NCI-H526 treated with DMSO at 0.1 percent for 48 hours (cell line): ENCODE results near the gene BMP10.
A peak's percentile ranks its signal among the peaks of the same experiment; 100 is the strongest.

Experiments used
- DNase-seq: peaks from one replicate; lab custom pipeline; 2025; lab: John Stamatoyannopoulos, UW

BMP10 gene, protein sequence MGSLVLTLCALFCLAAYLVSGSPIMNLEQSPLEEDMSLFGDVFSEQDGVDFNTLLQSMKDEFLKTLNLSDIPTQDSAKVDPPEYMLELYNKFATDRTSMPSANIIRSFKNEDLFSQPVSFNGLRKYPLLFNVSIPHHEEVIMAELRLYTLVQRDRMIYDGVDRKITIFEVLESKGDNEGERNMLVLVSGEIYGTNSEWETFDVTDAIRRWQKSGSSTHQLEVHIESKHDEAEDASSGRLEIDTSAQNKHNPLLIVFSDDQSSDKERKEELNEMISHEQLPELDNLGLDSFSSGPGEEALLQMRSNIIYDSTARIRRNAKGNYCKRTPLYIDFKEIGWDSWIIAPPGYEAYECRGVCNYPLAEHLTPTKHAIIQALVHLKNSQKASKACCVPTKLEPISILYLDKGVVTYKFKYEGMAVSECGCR

DNA sequence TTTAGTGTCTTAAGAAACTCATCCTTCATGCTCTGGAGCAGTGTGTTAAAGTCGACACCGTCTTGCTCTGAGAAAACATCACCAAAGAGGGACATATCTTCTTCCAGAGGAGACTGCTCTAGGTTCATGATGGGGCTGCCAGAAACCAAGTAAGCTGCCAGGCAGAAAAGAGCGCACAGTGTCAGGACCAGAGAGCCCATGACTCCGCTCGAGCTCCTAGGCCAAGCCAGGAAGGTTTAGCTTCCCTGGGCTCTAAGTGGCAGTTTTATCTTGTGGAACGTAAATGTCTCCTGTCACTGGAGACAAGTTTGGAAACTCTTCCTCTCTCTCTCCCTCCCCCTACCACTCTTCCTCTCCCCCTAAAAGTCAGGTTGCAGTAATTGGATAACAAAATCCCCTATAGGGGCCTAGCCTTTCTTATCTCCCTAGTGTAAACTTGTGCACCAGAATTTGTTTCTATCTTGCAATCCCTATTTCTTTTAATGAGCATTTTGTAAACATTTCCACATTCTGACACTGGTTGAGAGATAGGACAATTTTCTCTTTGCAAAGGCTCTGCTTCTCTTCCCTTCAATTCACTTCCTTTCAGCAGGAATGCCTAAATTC lies at the start of gene BMP10:
Gene BMP10 (minus strand): TSS at position 239 of the 606 bp plus-strand sequence. CDS start 39 bp downstream, at position 200.
- no peak for DNase-seq

DNA sequence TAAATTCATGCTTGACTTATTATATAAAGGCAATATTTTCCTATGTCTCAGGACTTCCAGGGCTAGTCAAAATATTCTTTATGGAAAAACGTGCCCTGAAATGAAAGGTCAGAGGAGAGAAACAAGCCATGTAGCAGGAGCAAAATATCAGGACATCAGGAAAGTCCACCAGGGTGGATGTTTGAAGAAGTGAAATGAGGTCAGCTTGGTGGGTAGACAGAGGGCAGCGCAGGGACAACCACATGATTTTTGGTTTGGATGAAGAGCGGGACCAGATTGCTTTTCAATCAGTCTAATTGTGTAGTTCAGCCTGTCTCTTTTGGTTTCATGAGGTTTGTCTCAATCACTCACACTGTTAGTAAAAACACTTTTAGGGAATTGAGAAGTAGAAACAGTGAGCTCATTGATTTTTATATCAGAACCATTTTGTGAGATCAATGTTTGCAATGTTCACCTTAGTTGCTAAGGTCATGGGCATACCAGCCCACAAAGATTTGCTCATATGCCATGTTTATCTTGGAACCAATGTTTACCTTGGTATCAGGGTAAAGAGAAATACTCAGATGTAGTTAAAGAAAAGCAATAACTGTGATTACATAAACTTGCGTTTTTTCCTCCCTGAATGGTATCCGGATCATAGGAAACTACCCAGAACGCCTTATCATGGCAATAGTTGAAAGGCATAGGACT lies 49.4 kb upstream of the BMP10 start:
- no peak for DNase-seq

DNA sequence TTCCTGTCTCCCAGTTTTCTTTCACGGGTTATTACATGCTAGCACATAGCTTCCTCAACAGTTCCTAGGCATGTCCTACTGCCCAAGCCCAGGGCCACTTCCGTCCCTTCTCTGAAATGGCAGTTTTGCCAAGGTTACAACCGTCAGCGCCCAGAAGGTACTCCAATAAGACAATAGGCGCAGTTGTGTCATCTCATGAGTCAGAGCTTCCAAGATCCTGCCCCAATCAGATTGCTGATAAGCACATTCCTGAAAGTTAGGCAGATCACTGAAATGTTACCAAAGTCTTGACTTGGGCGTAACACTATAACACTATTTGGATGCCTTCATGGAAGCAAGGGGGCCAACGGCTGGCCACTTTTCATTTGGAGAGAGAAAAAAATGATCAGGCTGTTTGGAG lies 47.3 kb upstream of the BMP10 start:
- DNase-seq: no peak

DNA sequence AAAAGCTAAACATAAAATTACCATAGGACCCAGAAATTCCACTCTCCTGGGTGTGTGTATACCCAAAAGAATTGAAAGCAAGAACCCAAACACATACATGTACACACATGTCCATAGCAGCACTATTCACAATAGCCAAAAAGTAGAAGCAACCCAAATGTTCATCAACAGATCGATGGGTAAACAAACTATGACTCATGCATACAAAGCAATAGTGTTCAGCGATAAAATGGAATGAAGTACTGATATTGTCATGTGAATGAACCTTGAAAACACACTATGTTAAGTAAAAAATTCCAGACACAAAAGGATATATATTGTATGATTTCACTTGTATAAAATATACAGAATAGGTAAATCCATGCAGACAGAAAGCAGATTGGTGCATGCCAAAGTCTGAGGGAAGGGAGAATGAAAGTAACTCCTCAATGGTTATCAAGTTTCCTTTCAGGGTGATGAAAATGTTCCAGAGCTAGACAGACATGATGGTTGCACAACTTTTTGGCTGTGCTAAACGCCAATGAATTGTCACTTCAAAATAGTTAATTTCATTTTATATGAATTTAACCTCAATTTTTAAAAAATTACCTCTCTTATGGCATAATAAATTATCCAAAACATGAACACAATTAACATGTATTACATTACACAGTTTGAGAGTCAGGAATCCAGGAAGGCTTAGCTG lies 46.0 kb upstream of the BMP10 start:
- DNase-seq: no peak

DNA sequence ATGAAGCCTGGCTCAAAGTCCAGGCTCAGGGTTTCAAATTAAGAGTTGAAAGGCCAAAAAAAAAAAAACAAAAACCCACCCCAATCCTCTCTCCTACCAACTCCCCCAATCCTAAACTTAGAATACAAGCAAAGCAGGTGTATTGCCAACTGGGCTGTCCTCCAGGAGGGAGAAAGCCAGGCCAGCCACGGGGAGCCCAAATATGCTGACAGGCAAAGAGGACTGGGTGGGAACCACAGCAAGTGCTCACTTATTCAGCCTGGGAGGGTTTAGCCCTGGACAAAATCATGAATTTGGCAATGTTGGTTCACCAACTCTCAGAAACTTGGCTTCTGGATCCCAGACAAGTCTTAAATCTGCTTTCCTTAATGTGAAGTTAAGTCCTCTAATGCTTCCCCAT lies 45.0 kb upstream of the BMP10 start:
- DNase-seq: no peak

DNA sequence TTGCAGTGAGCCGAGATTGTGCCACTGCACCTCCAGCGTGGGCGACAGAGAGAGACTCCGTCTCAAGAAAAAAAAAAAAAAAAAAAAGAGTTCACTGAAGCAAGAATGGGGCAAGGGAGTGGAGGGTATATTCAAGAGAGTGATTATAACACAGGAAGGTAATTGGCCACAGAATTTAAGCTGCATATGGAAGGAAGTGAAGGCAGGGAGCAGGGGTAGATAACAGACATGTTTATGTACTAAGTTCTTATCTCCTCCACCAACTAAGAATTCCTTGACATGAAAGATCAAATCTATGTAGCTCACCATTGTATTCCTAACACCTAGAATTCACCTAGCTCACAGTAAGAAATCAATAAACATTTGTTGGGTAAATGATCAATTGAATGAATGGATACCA lies 44.2 kb upstream of the BMP10 start:
- no peak for DNase-seq

DNA sequence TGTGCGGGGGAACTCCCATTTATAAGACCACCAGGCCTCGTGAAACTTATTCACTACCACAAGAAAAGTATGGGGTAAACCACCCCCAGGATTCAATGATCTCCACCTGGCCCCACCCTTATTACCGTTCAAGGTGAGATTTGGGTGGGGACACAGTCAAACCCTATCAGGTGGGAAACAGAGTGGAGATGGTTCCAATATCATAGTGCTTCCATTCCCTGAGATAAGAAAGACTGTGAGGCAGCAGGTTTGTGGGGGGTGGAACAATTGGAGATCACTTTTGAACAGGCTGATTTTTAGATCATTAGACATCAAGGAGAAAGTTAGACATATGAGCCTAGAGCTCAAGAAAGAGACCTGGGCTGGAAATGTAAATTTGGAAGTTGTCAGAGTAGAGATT lies 42.2 kb upstream of the BMP10 start:
- no peak for DNase-seq

DNA sequence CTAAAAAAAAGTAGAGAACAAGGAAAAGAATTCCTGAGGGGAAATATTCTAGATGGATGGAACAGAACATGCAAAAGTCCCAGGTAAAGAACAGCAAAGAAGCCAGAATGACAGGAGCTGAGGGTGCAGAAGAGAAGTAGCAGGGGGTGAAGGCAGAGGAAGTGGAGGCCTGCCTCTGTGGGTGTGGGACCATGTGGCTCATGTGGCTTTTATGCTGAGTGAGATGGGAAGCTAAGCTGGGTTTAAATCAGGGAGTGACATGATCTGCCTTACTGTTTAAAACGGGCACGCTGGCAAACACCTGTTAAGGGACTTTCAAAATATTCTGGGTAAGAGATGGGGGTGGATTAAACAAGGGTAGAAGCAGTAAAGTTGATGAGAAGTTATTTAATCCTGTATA lies 41.5 kb upstream of the BMP10 start:
- no peak for DNase-seq

DNA sequence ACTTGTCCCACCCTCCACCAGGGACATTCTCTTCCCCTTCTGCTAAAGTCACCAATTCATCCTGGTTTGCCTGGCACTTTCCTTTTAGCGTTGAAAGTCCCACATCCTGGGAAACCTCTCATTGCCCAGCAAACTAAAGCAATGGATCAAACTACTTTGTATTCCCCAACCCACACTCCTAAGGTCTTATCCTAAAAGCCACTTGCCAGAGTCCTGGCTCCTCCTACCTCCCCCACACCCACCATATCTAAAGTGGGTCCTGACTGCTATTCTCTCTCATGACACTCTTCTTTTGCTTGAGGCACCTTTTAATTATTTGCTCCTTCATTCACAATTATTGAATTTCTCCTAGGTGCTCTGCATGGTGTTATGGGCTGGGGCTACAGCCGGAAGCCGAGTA lies 40.9 kb upstream of the BMP10 start:
- no peak for DNase-seq

DNA sequence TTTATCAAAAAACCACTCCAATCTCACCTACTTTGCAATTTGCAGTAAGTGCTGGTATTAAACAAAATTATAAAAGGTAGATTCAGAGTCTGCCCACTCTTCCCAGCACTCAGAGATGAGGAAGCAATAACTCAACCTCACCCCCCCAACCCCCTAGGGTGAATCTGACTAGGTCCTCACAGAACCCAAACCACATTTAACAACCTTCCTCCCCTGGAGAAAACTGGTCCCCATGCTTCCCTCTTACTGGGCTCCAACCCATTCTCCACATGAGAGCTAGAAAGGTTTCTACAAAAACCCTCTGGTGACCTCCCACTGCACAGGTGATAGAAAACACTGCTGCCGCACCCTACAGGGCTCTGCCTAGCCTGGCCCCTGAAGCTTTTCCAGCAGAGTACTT lies 40.5 kb upstream of the BMP10 start:
- DNase-seq: no peak

DNA sequence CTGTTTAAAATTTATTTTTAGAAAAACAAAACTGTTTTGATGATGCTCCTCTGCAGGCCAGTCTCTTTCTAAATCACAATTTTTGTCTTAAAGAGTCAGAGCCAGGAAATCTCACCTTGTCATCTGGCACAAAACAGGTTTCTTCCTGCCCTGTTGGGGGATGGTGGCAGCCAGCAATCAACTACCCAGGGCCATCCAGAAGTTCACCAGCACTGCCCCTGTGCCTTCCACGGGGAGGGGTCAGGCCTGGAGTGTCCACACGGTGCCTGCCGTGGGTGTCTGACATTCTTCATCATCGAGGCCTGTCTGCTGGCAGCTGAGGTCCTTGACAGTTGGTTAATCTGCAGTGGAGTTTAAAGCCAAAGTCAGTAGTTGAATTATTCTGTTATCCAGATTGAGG lies 40.0 kb upstream of the BMP10 start:
- DNase-seq: peak; percentile 66

DNA sequence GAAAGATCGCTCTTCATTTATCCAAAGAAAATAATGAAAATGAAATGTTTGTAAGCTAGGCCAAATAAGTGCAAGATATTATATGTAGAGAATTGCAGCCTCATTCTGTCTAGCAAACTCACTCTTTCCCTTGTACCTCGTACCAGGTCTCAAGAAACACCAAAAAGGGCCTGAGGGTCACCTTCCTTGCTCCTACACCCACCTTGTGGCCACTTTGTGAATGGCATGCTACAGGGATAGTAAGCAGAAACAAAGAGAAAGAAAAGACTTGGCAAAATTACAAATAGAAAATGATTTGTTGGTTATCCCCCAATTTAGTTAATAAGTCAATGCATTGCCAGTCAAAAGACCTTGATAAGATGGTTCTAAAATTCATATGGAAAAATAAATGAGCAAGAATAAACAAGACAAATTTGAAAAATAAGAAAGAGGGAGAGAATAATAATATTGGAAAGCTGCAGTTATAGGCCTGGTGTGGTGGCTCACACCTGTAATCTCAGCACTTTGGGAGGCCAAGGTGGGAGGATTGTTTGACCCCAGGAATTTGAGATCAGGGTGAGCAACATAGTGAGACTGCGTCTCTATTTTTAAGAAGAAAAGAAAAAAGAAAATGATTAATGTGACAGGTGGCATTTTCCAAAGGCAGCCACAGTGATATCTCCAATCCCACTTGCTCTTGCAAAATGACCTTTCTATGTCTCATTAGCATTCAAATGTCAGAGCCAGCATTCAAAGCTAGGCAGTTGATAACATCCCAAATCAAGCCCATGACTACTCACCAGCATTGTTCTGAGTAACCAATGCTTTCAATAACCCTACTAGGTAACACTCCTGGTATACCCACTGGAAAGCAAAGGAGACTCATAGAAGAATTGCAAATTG lies 38.8 kb upstream of the BMP10 start:
- peak; percentile 44 for DNase-seq

DNA sequence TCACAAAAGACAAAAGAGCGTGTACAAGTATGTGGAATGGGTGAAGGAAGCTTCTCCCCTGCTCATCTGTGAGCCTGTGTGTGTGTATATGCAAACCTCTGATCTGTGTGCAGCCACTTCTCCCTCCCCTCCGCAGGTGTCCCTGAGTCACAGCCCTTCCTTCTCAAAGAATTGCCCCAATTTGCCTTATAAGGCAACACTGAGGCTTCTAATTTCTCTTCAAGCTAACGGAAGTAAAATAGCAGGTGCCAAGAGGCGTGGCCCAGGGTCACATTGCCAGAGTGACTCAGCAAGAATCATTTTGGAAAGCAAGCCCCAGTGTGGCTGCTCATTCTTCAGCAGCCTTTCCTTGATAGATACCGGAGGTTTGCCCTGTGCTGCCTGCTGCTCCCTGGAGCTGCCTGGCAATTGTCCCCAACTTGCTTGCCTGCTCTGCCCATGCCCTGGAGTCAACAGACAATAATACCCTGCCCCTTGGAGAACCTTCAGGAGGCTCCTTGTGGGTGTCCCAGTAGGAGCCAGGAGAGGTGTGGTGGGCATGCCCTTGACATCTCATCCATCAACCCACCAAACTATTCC lies 37.3 kb upstream of the BMP10 start:
- peak; percentile 77 for DNase-seq

DNA sequence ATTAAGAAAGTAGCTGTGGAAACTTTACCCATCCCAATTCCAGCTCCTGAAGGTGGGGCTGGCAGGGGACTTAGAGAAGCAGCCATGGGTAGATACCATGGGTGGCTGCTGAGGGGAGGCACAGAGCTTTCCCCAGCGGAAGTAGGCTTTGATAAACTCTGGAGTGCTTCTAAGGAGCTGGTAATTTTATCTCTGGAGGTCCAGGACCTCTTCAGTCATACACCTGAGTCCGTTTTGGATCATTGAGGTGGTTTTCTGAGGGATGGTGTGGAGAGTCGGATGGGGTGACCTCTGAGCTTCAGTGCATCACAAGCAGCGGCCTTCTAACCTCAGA lies 36.7 kb upstream of the BMP10 start:
- DNase-seq: no peak

DNA sequence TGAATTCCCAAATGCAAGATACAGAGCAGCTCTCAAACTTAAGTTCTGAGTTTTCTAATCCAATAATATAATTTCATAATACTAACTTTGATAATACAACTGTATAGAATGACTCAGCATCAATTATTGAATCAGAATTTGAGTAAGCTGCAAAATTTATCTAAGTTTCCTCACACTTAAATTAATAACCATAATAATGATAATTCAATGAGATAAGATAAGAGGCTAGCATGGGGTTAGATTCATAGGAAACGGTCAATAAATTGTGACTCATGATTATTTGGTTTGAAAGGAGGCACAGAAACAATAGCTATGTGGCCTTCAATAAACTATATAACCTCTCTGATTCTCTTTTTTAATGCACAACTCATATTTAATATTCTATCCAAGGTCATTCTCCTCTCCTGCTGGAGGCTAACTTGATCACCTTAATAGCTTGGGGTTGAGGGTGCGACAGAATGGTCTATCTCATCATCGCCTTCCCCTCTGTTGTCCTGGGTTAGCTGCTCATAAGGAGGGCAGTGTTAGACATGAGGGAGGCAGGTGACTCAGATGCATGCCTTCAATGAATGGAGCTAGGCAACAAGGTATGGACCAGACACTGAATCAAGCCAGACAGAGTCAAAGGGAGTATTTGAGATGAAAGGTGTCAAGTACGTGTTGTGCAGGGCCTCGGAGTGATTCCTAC lies 36.2 kb upstream of the BMP10 start:
- DNase-seq: no peak

DNA sequence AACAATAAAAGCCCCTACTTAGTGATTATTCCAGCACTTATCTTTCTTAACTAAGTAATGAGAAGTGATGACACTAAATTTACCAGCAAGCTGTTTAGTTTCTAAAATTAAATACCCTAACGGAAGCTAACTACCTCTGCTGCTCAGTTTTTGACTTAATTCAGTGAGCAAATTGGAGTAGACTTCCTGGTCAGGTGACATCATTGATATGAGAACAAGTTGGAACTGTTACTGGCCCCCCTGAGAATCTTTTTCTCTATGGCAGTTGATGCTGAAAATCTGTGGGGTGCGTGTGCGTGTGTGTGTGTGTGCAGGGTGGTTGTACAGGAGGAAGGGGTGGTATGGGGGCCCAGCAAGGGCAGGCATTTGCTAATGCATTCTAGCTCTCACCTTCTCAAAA lies 35.5 kb upstream of the BMP10 start:
- DNase-seq: no peak

DNA sequence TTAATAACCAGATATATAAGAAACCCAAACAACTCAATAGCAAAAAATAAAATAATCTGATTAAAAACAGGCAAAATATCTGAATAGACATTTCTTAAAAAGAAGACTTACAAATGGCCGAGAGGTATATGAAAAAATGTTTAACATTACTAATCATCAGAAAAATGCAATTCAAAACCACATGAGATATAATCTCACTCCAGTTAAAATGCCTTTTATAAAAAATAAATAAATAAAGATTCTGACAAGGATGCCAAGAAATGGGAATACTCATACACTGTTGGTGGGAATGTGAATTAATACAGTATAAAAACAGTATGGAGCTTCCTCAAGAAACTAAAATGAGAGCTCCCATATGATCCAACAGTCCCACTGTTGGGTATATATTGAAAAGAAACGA lies 33.9 kb upstream of the BMP10 start:
- DNase-seq: no peak

DNA sequence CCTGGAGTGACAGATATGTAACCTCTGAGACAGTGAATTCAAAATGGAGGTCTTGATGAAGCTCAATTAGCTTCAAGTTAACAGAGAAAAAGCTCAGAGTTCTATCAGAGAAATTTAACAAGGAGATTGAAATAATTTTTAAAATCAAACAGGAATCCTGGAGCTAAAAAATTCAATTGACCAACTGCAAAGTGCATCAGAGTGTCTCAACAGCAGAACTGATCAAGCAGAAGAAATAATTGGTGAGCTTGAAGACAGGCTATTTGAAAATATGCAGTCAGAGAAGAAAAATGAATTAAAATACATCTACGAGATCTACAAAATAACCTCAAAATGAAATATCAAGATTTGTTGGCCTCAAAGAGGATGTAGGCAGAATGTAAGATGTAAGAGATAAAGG lies 30.4 kb upstream of the BMP10 start:
- no peak for DNase-seq

DNA sequence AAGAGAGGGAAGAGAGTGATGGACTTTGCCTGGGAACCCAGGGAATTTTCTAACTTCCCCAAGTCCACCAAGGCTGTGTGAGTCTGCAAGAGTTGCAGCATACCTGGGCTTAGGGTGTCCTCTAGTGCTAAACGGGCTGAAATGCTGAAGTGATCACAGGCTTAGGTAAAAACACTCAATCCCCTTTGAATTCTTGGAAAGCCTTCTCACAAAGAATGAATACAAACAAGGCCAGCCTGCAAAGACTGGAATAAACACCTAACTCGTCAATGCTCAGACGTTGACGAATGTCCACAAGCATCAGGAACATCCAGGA lies 30.0 kb upstream of the BMP10 start:
- DNase-seq: no peak

DNA sequence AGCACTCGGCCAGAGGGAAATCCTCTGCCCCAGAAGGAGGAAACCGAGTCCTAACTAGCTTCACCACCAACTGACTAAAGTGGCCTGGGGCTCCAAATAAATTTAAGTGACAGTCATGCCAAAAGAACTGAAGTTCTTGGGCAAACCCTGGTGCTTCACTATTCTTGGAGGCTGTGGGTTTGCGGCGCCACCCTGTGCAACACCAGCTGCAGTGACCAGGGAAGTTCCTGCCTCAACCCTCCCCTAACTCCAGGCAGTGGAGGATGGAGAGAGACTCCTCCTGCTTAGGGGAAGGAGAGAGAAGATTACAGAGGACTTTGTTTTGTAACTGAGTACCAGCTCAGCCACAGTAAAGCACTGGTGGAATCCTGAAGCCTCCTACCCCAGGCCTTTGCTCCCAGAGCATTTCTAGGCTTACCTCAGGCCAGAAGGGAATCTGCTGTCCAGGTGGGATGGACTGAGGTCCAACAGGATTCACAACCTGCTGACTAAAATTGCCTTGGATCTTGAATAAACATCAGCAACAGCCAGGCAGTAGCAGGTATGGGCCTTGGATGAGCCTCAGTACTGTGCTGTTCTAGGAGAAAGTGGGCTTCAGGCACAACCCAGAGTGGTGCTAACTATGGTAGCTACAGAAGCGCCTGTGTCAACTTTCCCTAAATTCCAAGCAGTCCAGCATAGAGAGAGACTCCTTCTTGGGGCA lies 29.4 kb upstream of the BMP10 start:
- DNase-seq: no peak
